ENCODE measurements around the gene PPM1D. TPM values are rescaled to one million over a fixed set of nuclear protein-coding genes. Genes with fewer than 3 reads are reported as not detected.

The PPM1D gene
- total RNA-seq, 2 donors from 2014 or later = 13.1 to 20.0 TPM

- no peak overlapping the region for H3K4me3 Mint-ChIP-seq
- H3K27ac Mint-ChIP-seq = no peak overlapping the region
- ATAC-seq (replicated peaks in 1 of 2) = no peak
- H3K9me3 Mint-ChIP-seq = no peaks in the 10 kb centered on the region
- H3K4me1 Mint-ChIP-seq (ENCODE audit: low read depth) = no peaks in the 10 kb centered on the region
- no peaks in the 10 kb centered on the region for H3K36me3 Mint-ChIP-seq (ENCODE audit: insufficient read depth in 2 of 2)
- DNase-seq = no peak
- no peaks in the 10 kb centered on the region for H3K27me3 Mint-ChIP-seq (ENCODE audit: low read depth)
Observed at GRCh38 chr17:60713608-60714007, 113.6 kb downstream of the PPM1D start.

Other genes starting within 250 kb of the PPM1D start
- gene USP32, start 208.1 kb upstream of the PPM1D start, total RNA-seq = 10 to 100 TPM; 42.4 to 48.8 TPM
- gene CHCT1, start 177.7 kb upstream of the PPM1D start, total RNA-seq = under 1 TPM; 0.46 to 0.67 TPM
- 10 to 100 TPM; 29.4 to 29.6 TPM for gene APPBP2, start 74.0 kb upstream of the PPM1D start, total RNA-seq
- gene BCAS3, start 77.7 kb downstream of the PPM1D start, total RNA-seq = 10 to 100 TPM; 28.0 to 33.4 TPM